ENCODE data around the gene IL2RA.

Gene IL2RA

DNA sequence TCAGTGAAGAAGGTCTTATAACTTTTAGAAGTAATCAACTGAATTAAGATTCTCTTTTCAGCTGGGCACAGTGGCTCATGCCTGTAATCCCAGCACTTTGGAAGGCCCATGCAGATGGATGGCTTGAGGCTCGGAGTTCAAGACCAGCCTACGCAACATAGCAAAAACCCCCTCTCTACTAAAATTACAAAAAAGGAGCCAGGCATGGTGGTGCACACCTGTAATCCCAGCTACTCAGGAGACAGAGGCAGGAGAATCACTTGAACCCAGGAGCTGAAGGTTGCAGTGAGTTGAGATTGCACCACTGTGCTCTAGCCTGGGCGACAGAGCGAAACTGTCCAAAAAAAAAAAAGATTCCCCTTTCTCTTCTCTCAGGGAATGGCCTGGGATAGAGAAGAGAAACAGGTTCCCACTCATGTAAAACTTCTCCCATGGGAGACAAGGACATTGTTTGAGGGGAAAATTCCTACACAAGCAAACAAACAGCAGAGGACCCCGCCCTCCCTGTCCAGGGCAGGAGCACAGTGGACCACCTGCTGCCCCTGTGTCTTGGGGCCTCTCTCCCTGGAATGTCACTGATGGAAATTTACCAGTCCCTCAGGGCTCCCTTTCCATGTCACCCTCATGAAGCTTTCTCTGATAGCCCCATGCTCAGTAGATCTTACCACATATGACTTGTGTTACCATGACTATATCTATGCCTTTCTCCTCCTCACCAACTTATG, 5.6 kb downstream of the IL2RA start:
- TF ChIP-seq, protein P1, sequence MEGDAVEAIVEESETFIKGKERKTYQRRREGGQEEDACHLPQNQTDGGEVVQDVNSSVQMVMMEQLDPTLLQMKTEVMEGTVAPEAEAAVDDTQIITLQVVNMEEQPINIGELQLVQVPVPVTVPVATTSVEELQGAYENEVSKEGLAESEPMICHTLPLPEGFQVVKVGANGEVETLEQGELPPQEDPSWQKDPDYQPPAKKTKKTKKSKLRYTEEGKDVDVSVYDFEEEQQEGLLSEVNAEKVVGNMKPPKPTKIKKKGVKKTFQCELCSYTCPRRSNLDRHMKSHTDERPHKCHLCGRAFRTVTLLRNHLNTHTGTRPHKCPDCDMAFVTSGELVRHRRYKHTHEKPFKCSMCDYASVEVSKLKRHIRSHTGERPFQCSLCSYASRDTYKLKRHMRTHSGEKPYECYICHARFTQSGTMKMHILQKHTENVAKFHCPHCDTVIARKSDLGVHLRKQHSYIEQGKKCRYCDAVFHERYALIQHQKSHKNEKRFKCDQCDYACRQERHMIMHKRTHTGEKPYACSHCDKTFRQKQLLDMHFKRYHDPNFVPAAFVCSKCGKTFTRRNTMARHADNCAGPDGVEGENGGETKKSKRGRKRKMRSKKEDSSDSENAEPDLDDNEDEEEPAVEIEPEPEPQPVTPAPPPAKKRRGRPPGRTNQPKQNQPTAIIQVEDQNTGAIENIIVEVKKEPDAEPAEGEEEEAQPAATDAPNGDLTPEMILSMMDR (IDR thresholded peaks at IDR 0.05; ENCODE audit: low read depth, low read length) = no peak
- Histone ChIP-seq H3K27ac (no peak overlapping the region), H3K36me3 (no peaks in the 10 kb centered on the region), H3K4me3 (ENCODE audit: low read depth, low read length) (no peak overlapping the region), H3K9me3 (ENCODE audit: severe bottlenecking) (no peaks in the 10 kb centered on the region), H3K27me3 (ENCODE audit: insufficient read depth, low read depth, severe bottlenecking) (peaks cover 19% of the 10 kb centered on the region)
- DNase-seq = no peak

DNA sequence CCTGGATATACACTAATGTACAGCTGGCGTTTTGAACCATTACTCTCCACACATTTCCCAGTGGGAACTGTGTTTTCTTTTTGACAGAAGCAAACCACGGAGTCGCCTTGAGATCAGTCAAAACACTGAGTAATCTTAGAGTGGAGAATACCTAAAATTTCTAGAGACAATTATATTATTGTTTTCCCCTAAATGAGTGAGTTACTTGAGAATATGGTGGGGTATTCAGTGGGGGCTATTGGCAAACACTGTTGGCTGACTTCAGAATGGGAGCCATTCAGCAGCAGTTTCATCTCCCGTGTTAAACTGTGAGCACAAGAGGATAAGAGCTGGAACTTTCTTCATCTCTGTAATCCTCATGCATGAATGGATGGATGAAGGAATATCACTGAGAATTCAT, 6.2 kb downstream of the IL2RA start:
- Histone ChIP-seq H3K9me3 (ENCODE audit: severe bottlenecking) (no peaks in the 10 kb centered on the region), H3K4me3 (ENCODE audit: low read depth, low read length) (no peak overlapping the region), H3K27me3 (ENCODE audit: insufficient read depth, low read depth, severe bottlenecking) (peaks cover 19% of the 10 kb centered on the region), H3K36me3 (no peaks in the 10 kb centered on the region), H3K27ac (no peak overlapping the region)
- DNase-seq = no peak
- TF ChIP-seq, protein P1 (IDR thresholded peaks at IDR 0.05; ENCODE audit: low read depth, low read length) = no peak

DNA sequence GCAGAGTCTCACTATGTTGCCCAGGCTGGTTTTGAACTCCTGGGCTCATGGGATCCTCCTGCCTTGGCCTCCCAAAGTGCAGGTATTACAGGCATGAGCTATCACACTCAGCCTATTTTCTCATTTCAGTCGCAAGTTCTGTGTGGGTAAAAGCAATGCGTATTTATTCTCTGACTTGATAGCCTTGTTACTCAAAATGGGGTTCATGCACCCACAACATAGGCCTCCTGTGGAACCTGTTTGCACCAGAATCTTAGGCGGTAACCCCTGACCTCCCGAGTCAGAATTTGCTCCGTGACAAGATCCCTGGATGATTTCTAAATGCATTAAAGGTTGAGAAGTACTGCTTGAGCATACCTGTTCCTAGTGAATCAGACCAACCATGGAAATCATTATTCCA, 7.3 kb downstream of the IL2RA start:
- Histone ChIP-seq H3K9me3 (ENCODE audit: severe bottlenecking) (no peaks in the 10 kb centered on the region), H3K27me3 (ENCODE audit: insufficient read depth, low read depth, severe bottlenecking) (peaks cover 21% of the 10 kb centered on the region), H3K4me3 (ENCODE audit: low read depth, low read length) (no peak overlapping the region), H3K27ac (no peak overlapping the region), H3K36me3 (no peaks in the 10 kb centered on the region)
- no peak for DNase-seq
- TF ChIP-seq, protein P1 (IDR thresholded peaks at IDR 0.05; ENCODE audit: low read depth, low read length) = no peak

GRCh38 chr10:6053816-6054631, 8.1 kb downstream of the IL2RA start:
- Histone ChIP-seq H3K9me3 (ENCODE audit: severe bottlenecking) (no peaks in the 10 kb centered on the region), H3K4me3 (ENCODE audit: low read depth, low read length) (no peak overlapping the region), H3K27me3 (ENCODE audit: insufficient read depth, low read depth, severe bottlenecking) (peaks cover 24% of the 10 kb centered on the region), H3K36me3 (no peaks in the 10 kb centered on the region), H3K27ac (no peak overlapping the region)
- no peak for DNase-seq
- TF ChIP-seq, protein P1 (IDR thresholded peaks at IDR 0.05; ENCODE audit: low read depth, low read length) = no peak

GRCh38 chr10:6053303-6053702, 8.9 kb downstream of the IL2RA start:
- H3K9me3 ChIP-seq (ENCODE audit: severe bottlenecking) = no peaks in the 10 kb centered on the region
- no peak overlapping the region for H3K27ac ChIP-seq
- H3K36me3 ChIP-seq = no peaks in the 10 kb centered on the region
- no peak for DNase-seq
- H3K27me3 ChIP-seq (ENCODE audit: insufficient read depth, low read depth, severe bottlenecking) = peaks cover 24% of the 10 kb centered on the region
- TF ChIP-seq, protein P1 (IDR thresholded peaks at IDR 0.05; ENCODE audit: low read depth, low read length) = no peak
- H3K4me3 ChIP-seq (ENCODE audit: low read depth, low read length) = no peak overlapping the region
